HepG2 (cell line): ENCODE data around the gene IL6R. TPM values are rescaled to one million over a fixed set of nuclear protein-coding genes. Genes with fewer than 3 reads are reported as not detected.

ENCODE experiments used
- ATAC-seq: fragments of 200-7000 bp; cut with Tn5 transposase; 3 replicates; pipeline ENCODE4 v1.9.1; 2020; ENCODE audit warnings: mild to moderate bottlenecking, moderate library complexity
- BruUV-seq: library from RNA; stranded (reverse); fragments of 400-500 nt; replicated peaks from 2 replicates; lab custom pipeline; 2021; lab: Mats Ljungman, UMichigan
- CTCF ChIA-PET: fragments of 300-600 bp; formaldehyde crosslinking; extraction: SDS; loops from one replicate; lab custom pipeline; 2021; ENCODE audit warnings: low total read pairs, inconsistent platforms, low intra/inter-chr PET ratio; lab: Yijun Ruan, JAX
- POLR2A ChIA-PET: fragments of 350-600 bp; sonication (Branson Sonifier 250); formaldehyde crosslinking; loops from one replicate; lab custom pipeline; 2020; ENCODE audit warnings: antibody characterized with exemption, inconsistent platforms; lab: Yijun Ruan, JAX
- DNase-seq: peaks from one replicate; pipeline ENCODE4 v3.0.0-alpha.2; 2015; ENCODE audit warnings: low spot score
- FAIRE-seq: peaks from 3 replicates; lab custom pipeline; 2011; peaks lifted over from hg19 to GRCh38; lab: Jason Lieb, UNC
- H2AFZ ChIP-seq: one replicate; pipeline ENCODE4 v1.6.1; 2011; ENCODE audit warnings: low read length, inconsistent platforms
- H3K27ac ChIP-seq: fragments of 300-600 bp; 3 replicates; pipeline ENCODE4 v1.8.0; 2011; ENCODE audit warnings: mixed run types, mild to moderate bottlenecking, mixed read lengths, low read length, inconsistent platforms; ENCODE audit not compliant: insufficient read depth; ENCODE audit errors: extremely low read length
- H3K27me3 ChIP-seq, 2 experiments: fragments of 200-600 bp in 1 of 2; 2 replicates in 1 of 2; 3 replicates in 1 of 2; pipeline versions ENCODE4 v1.6.0 to v1.8.0; 2011; ENCODE audit warnings: low read length in 2 of 2, mild to moderate bottlenecking in 2 of 2, moderate library complexity in 2 of 2, inconsistent platforms in 1 of 2; ENCODE audit not compliant: insufficient read depth in 2 of 2, control insufficient read depth in 1 of 2
- H3K36me3 ChIP-seq, 2 experiments: fragments of 200-600 bp in 1 of 2; replicated peaks in 1 of 2; 2 replicates in 1 of 2; 3 replicates in 1 of 2; pipeline versions ENCODE4 v1.5.1 to v1.8.0; 2011; ENCODE audit warnings: low read length in 2 of 2, inconsistent platforms in 1 of 2; ENCODE audit not compliant: insufficient read depth in 2 of 2, control insufficient read depth in 1 of 2
- H3K4me1 ChIP-seq: 2 replicates; pipeline ENCODE4 v1.5.1; 2012; ENCODE audit warnings: low read length, inconsistent platforms; ENCODE audit not compliant: insufficient read depth
- H3K4me2 ChIP-seq: 2 replicates; pipeline ENCODE4 v1.6.0; 2011; ENCODE audit warnings: low read depth, low read length, inconsistent platforms
- H3K4me3 ChIP-seq, 3 experiments: fragments of 200-600 bp in 1 of 3; sonication (generic), shearing (Covaris generic) in 1 of 3; replicated peaks in 1 of 3; 2 replicates each; pipeline ENCODE4 v1.5.1; 2011 to 2016; ENCODE audit warnings: low read length in 3 of 3, inconsistent platforms in 2 of 3, low read depth in 2 of 3, mild to moderate bottlenecking in 2 of 3, control low read depth in 1 of 3, mixed read lengths in 1 of 3; ENCODE audit not compliant: insufficient read depth in 1 of 3
- H3K79me2 ChIP-seq: one replicate; pipeline ENCODE4 v1.6.1; 2011; ENCODE audit warnings: low read length, inconsistent platforms; ENCODE audit not compliant: insufficient read depth
- H3K9ac ChIP-seq: 2 replicates; pipeline ENCODE4 v1.6.0; 2011; ENCODE audit warnings: mild to moderate bottlenecking, low read depth, low read length, inconsistent platforms; ENCODE audit not compliant: insufficient read depth
- H3K9me3 ChIP-seq: 2 replicates; pipeline ENCODE4 v1.5.1; 2012; ENCODE audit warnings: mild to moderate bottlenecking, low read length
- H4K20me1 ChIP-seq: 2 replicates; pipeline ENCODE4 v1.6.0; 2011; ENCODE audit warnings: inconsistent platforms, mild to moderate bottlenecking, low read length, moderate library complexity; ENCODE audit not compliant: insufficient read depth
- CENPBD1 ChIP-seq: sonication (generic); formaldehyde crosslinking; IDR thresholded peaks from 2 replicates; pipeline ENCODE4 v1.8.0; 2022; ENCODE audit warnings: missing genetic modification reagents, low read depth, mild to moderate bottlenecking, borderline replicate concordance
- DNMT3B ChIP-seq: conservative IDR thresholded peaks from 2 replicates; pipeline ENCODE4 v1.6.1; 2016; ENCODE audit warnings: missing biosample characterization, control low read depth
- FOSL2 ChIP-seq: sonication (generic); formaldehyde crosslinking; IDR thresholded peaks from 2 replicates; pipeline ENCODE4 v1.4.0; 2020; ENCODE audit warnings: missing genetic modification reagents
- HNRNPK ChIP-seq: fragments of 200-400 bp; formaldehyde crosslinking; IDR thresholded peaks from 2 replicates; pipeline ENCODE4 v1.6.1; 2018; ENCODE audit warnings: low read length, low read depth, moderate library complexity, mild to moderate bottlenecking; ENCODE audit not compliant: poor library complexity, severe bottlenecking
- PRPF4 ChIP-seq: fragments of 200-400 bp; formaldehyde crosslinking; IDR thresholded peaks from 2 replicates; pipeline ENCODE4 v1.6.1; 2016; ENCODE audit warnings: low read length, low read depth; ENCODE audit not compliant: poor library complexity, severe bottlenecking
- RAD21 ChIP-seq: fragments of 450-650 bp; formaldehyde crosslinking; IDR thresholded peaks from 2 replicates; pipeline ENCODE4 v1.5.0; 2020; ENCODE audit warnings: mild to moderate bottlenecking
- SATB2 ChIP-seq: sonication (generic); formaldehyde crosslinking; IDR thresholded peaks from 2 replicates; pipeline ENCODE4 v1.5.0; 2020; ENCODE audit warnings: missing genetic modification reagents
- THAP7 ChIP-seq: sonication (generic); formaldehyde crosslinking; IDR thresholded peaks from 2 replicates; pipeline ENCODE4 v1.8.1; 2023; ENCODE audit warnings: mild to moderate bottlenecking, missing genetic modification reagents
- ZNF281 ChIP-seq: sonication (generic); formaldehyde crosslinking; IDR thresholded peaks from 2 replicates; pipeline ENCODE4 v1.4.0; 2020; ENCODE audit warnings: missing genetic modification reagents, borderline replicate concordance
- ZNF343 ChIP-seq: sonication (generic); formaldehyde crosslinking; IDR thresholded peaks from 2 replicates; pipeline ENCODE4 v1.4.0; 2020; ENCODE audit warnings: mild to moderate bottlenecking, missing genetic modification reagents
- ZNF629 ChIP-seq: sonication (generic); formaldehyde crosslinking; conservative IDR thresholded peaks from 2 replicates; pipeline ENCODE4 v1.5.0; 2020; ENCODE audit warnings: missing genetic modification reagents
- ZNF713 ChIP-seq: sonication (generic); formaldehyde crosslinking; IDR thresholded peaks from 2 replicates; pipeline ENCODE4 v1.4.0; 2020; ENCODE audit warnings: mild to moderate bottlenecking, missing genetic modification reagents
- WGBS: methylation state at CpG from one replicate; pipeline ENCODE4 v1.1.6; 2017; ENCODE audit warnings: low lambda C conversion rate; 5-methylcytosine and 5-hydroxymethylcytosine counted together
- in situ Hi-C: cut with HindIII; loops from 2 replicates; pipeline ENCODE4 v1.10.0; 2017; ENCODE audit warnings: low pct_unique_long_range_greater_than_20kb; ENCODE audit not compliant: extremely low pct_ligation_motif_present
- intact Hi-C: fragments of 100-400 bp; cut with micrococcal nuclease; formaldehyde crosslinking; loops from one replicate; pipeline ENCODE4 v1.10.0; 2022; ENCODE audit not compliant: unreplicated experiment
- polyA plus RNA-seq, 8 experiments: library from polyadenylated mRNA; depleted of rRNA in 3 of 8; stranded (reverse) in 7 of 8; unstranded in 1 of 8; fragments of >200 nt; fragmentation: Illumina TruSeq in 4 of 8; extraction: Trizol in 4 of 8; gene quantifications; 2 replicates each; pipeline versions ENCODE4 v1.2.1 to v1.2.3, GENCODE V29; 2011 to 2016; ENCODE audit warnings: low read depth in 4 of 8, missing spikeins in 1 of 8, mixed read lengths in 1 of 8; ENCODE audit not compliant: insufficient read depth in 1 of 8
- total RNA-seq, 5 experiments: library from RNA; depleted of rRNA; stranded (reverse); fragments of >200 nt; fragmentation: Illumina TruSeq; extraction: Trizol; gene quantifications; 2 replicates each; pipeline ENCODE4 v1.2.3, GENCODE V29; 2016; ENCODE audit warnings: low read depth in 1 of 5

IL6R gene
- total and polyA plus RNA-seq, 2 of the 13 experiments (the other 11 are each of a cell fraction or from before 2014, with no cell fraction given), result 5.0 to 24.5 TPM

GRCh38 chr1:154478013-154478412 lies 72.9 kb downstream of the IL6R start:
- no peak overlapping the region for H3K4me3 ChIP-seq
- WGBS, result 52% methylated on average over 6 of the region's 8 CpGs
- in situ Hi-C loops (no loop called here), intact Hi-C loops (loop anchor here (1.0 kb wide), 1 partner anchor 73 kb away; the partner anchor contains the start of gene IL6R)
- H2AFZ ChIP-seq, result no peak overlapping the region
- H3K27me3 ChIP-seq, result no peaks in the 10 kb centered on the region
- TF ChIP-seq PRPF4 (no peak), FOSL2 (CRISPR knock-in tag) (no peak), ZNF281 (CRISPR knock-in tag) (no peak), THAP7 (CRISPR knock-in tag) (no peak), HNRNPK (no peak), RAD21 (no peak), SATB2 (CRISPR knock-in tag) (no peak), ZNF629 (no peak), ZNF713 (no peak), ZNF343 (CRISPR knock-in tag) (no peak), DNMT3B (CRISPR knock-in tag) (no peak), CENPBD1 (no peak)
- H4K20me1 ChIP-seq, result no peaks in the 10 kb centered on the region
- H3K4me1 ChIP-seq, result peaks cover 29% of the 10 kb centered on the region
- CTCF ChIA-PET, result interaction anchor here (2.3 kb wide), 1 partner anchor 69 kb away, joined by 14 read pairs; no protein-coding TSS in a partner anchor
- BruUV-seq, result no TSS peak
- no peak overlapping the region for H3K4me2 ChIP-seq
- H3K79me2 ChIP-seq, result no peaks in the 10 kb centered on the region
- H3K9me3 ChIP-seq, result no peaks in the 10 kb centered on the region
- FAIRE-seq (no peak), DNase-seq (no peak), ATAC-seq (no peak)
- no peak overlapping the region for H3K9ac ChIP-seq
- POLR2A ChIA-PET, result no interaction called here
- no peak overlapping the region for H3K27ac ChIP-seq
- no peaks in the 10 kb centered on the region for H3K36me3 ChIP-seq
